Muscle of arm (tissue), 12 donors: ENCODE results near the gene SUB1. TPM values are rescaled to one million over a fixed set of nuclear protein-coding genes. Genes with fewer than 3 reads are reported as not detected.
"Not testable (repeated sequence)": the region's sequence is repeated elsewhere in the genome, so short reads cannot be mapped to it uniquely, and the experiment has no call there.

ENCODE experiments used
- DNase-seq: peaks from one replicate; pipeline ENCODE4 v3.0.0-alpha.2; 2013
- polyA plus RNA-seq, 12 donors: library from polyadenylated mRNA; unstranded; fragments of 120-200 nt; gene quantifications; one replicate each; pipeline ENCODE4 v1.2.1, GENCODE V29; 2013; ENCODE audit not compliant: insufficient read length in 12 of 12

The SUB1 gene
- polyA plus RNA-seq, 12 donors = 234 to 383 (median 317) TPM; not detected in 1

DNA sequence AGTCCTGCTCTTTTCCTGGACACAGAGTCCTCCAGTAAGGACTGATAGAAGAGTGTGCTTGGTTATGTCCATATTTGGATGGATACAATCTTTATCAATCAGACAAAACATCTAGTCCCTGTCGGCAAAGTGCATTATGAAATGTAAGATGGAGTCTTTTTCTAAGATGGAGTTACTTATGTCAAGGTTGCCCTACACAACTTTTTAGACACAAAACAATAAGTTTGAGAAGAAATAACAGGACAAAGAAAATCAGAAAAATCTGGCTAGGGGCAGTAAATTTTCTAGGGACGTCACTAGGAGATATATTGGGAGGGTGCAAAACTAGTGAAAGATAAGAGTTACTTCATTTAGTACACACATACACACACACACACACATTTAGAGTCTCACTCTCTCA, 23.3 kb upstream of the SUB1 start:
- DNase-seq = no peak

DNA sequence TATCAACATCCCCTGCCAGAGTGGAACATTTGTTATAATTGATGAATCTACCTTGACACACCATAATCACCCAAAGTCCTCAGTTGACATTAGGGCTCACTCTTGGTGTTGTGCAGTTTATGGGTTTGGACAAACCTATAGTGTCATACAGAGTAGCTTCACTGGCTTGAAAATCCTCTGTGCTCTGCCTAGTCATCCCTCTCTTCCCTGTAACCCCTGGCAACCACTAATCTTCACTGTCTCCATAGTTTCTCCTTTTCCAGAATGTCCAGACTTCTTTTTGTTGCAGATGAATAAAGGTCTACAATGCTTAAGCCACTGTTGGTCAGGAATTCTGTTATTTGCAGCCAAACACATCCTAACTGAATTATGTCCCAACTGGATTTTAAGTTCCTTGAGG, 22.5 kb upstream of the SUB1 start:
- DNase-seq = no peak

DNA sequence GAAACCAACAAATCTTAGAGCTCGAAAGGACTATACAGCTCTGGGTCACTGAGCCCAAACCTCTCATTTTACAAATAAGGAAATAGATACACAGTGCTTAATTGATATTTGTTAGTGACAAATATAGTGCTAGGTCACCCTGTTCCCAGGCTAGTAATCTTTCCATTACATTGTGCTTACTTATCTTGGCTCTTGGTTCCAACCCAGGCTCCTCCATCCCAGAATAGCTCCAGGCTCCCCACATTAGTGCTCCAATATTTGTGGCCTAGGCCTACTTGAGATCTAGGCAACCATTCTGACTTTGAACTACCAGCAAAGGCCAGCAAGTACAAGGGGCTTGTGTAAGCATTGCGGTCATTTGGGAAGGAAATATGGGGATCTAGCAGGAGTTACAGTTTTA, 21.7 kb upstream of the SUB1 start:
- DNase-seq = no peak

DNA sequence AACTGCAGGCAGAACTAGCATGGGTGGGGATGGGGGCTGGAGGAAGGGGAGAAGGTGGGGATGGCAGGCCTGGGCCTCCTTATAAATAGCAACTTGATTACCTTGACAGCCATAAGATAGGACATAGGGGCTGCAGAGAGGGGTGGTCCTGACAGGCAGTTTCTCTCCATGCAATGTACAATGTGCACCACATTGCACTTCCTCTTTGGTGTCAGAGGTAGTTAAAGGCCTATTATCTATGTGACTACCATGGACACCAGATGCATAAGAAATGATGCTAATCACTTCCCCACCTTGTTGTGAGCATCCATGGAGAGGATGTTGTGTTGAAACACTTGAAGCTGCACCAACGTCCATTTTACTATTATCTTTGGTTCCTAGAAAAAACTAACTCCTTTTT, 20.2 kb upstream of the SUB1 start:
- DNase-seq = no peak

DNA sequence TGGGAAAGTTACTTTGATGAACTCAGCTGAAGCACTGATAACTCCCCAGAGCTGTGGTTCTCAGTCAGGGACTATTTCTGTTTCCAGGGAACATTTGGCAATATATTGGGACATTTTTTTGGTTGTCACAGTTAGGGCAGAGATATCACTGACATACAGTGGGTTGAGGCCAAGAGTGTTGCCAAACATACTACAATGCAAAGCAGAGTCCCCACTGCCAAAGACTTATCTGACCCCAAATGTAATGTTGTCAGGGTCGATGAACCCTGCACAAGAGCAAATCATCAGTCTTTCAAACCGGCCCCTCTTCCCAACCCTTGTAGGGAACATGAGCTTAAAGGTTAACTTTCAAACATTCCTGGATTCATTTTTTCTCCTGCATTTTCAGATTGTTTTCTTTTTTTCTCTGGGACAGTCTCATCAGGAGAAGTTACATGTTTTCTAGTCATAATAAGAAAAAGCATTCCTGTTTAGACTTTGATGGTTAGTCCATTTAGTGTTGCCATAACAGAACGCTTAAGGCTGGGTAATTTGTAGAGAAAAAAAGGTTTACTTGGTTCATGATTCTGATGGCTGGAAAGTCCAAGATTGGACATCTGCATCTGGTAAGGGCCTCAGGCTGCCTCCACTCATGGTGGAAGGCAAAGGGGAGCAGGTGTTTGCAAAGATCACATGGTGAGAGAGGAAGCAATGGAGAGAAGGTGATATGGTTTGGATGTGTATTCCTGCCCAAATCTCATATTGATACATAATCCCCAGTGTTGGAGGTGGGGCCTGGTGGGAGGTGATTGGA, 18.8 kb upstream of the SUB1 start:
- DNase-seq = no peak

DNA sequence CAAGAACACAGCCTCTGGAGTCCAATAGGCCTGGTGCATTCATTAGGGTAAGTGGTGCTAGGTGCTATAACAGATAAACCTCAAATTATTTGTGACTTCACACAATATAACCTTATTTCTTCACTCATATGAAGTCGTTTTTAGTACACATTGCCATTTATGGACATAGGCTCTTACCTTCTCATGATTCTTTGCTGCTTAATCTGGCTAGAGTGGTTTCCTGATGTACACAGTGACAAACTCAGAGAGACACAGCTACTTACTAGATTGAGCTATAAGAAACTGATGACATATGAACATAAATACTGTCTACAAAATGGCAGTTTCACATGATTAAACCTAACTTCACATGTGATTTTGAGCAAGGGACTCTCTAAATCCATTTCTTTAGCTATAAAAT, 14.2 kb upstream of the SUB1 start:
- DNase-seq = no peak

DNA sequence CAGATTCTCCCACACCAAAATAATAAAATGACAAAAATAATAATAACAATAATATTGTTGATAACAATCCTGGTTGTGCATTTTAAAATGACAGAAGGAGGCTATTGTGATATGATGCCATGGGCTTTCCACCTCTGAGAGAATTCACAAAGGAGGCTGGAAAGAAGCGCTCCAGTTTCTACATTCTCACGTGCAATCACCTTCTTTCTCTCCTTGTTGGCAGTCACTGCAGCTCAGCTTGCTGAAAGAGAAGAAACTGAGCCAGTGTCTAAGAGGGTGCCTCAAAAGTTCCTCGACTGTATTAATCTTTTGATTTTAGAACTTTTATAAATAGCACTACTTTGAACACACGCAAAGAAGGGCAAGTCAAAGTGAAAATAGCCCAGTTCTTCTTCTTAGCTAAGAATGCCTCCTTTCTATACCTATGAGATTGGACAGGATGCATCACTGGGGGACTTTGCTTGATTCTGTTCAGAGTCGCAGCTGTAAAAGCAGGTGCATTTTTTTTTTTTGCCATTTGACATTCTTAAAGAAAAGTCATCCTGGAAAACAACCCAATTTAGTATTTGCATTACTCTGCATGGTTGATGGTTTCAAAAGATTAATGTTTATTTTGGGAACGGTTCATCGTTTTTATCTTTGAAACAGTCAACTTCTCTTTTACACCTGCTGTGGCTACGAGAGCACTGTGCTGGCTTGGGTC, 12.4 kb upstream of the SUB1 start:
- DNase-seq = no peak

DNA sequence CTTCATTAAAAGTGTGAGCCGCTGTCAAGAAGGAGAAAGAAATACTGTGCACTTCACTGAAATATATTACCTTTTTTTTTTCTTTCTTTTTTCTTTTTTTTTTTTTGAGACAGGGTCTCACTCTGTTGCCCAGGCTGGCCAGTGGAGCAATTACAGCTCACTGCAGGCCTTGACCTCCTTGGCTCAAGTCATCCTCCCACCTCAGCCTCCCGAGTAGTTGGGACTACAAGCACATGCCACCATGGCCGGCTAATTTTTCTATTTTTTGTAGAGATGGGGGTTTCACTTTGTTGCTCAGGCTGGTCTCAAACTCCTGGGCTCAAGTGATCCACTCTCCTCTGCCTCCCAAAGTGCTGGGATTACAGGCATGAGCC, 11.9 kb upstream of the SUB1 start:
- DNase-seq = not testable (repeated sequence)

DNA sequence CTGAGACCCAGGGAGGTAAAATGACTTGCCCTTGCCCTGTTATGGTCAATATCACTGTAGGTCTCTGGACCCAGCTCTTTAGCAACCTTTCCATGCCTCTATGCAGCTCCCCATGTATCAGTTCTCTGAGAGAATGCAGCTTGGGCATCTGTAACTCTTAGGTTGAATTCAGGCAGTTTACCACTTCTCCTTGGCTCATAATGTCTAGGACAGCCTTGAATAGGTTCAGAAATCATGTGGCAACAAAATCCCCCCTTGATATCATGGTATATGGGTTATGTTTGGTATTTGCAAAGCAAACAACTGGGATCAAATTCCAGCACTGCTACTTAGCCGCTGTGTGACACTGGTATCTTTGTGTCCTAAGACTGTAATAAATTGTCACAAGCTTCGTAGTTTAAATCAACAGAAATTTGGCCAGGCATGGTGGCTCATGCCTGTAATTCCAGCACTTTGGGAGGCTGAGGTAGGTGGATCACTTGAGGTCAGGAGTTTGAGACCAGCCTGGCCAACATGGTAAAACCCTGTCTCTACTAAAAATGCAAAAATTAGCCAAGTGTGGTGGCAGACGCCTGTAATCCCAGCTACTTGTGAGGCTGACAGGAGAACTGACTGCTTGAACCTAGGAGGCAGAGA, 10.7 kb upstream of the SUB1 start:
- no peak for DNase-seq

DNA sequence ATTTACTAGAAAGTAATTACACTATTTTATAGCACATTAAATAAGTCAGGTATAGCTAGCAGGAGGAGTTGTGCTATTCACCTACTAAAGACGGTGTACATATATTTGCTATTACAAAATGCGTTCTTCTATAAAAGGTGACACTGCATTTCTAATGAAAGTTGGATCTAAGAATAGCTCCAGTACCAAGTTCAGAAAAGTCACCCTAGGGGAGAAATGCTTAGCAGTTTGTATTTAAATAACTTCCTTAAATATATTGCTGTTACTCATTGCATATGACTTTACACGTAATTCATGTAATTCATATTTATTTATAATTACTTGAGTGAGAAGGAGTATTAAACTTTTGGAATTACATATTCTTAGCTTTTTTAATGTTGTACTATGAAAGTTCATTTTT, 7.0 kb upstream of the SUB1 start:
- DNase-seq = no peak

DNA sequence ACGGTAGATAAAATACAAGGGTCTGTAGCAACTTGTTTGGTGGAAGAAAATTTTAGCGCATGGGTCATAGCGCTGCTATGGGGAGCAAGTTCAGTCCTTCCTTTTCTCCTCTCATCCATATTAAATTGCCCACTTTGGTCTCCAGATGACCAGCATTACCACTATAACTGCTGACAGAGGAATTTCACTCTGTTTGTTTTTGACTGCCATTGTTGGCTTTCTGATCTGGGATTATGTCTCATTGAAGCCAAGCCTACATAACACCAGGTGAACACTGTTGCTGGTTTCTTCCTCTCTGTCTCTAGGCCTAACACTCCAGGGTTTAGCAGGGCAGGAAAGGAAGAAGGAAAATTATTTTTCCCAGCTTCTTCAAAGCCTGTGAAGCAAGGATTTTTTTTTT, 6.6 kb upstream of the SUB1 start:
- no peak for DNase-seq

DNA sequence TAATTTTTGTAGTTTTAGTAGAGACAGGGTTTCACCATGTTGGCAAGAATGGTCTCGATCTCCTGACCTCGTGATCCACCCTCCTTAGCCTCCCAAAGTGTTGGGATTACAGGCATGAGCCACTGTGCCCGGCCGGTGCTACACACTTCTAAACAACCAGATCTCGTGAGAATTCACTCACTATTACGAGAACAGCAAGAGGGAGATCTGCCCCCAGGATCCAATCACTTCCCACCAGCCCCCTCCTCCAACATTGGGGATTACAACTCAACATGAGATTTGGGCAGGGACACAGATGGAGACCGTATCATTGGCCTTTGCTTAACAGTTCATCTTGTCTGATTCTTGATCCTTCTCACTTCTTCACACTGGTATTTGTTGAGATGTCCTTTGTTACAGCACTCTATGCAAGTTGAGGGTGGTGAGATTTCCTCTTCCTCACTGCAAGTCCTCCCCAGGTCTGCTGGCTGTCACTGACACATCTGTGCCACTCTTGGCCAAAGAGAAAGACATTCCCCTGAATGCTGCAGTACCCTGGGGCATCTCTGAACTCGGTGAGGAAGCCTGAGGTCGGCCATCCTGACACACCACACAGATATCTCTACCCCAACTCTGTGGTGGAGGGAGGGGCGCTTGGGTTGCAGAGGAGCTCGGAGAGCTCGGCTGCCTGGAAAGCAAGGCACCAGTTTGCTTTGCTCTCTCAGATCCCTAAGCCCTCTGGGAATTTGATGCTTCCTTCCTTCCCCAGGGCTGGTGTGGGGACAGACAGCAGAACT, 4.2 kb upstream of the SUB1 start:
- DNase-seq = no peak

DNA sequence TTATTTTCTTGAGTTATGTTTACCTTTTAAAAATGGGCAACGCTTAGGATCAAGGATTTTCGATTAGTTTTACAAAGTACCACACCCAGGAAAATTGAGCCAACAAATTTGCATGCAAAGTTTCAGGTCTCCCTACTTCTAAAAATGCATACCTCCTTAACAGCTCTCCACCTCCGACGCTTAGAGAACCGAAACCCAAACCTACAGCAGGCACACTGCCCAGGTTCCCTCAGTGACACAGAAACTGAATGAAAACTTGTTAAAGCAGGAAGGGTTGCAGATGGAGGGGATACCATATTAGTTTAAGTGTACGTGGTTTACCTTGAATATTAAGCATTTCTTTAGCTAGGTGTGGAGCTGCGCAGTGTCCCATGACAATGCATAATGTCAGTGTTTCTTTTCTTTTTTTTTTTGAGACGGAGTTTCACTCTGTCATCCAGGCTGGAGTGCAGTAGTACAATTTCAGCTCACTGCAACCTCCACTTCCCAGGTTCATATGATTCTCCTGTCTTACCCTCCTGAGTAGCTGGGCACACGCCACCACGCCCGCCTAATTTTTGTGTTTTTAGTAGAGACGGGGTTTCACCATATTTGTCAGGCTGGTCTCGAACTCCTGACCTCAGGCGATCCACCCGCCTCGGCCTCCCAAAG, 1.6 kb upstream of the SUB1 start:
- no peak for DNase-seq

DNA sequence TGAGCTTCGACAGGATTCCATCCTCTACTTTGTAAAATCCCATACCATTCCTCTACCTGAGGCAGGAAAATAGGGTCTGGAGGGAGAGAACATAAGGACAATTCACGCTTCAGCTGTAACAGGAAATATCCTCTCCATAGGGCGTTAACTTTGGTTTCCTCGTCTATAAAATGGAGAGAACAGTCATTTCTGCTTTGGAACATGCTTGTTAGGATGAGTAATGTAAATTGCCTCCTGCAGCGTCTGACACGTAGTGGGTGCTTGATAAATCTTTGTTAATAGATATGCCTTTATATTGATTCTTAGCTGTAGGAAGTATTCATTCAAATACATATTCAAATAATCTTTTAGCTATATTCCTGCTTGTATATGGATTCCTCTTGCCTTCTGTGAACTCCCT, 711 bp upstream of the SUB1 start:
- DNase-seq = no peak

DNA sequence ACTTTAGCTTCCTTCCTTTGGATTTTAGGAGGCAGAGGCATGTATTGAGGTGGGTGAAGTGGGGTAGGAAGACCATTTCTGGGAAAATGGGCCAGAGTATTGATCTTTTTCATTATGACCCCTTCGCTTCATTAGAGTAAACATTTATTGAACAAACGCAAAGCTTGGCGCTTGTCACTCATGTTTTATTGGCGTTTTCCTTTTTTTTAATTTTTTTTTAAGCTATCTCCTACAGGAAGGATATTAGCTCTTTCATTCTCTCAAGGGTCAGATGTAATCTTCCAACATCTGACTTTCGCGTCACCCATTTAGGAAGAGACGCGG, 273 bp upstream of the SUB1 start:
- no peak for DNase-seq

DNA sequence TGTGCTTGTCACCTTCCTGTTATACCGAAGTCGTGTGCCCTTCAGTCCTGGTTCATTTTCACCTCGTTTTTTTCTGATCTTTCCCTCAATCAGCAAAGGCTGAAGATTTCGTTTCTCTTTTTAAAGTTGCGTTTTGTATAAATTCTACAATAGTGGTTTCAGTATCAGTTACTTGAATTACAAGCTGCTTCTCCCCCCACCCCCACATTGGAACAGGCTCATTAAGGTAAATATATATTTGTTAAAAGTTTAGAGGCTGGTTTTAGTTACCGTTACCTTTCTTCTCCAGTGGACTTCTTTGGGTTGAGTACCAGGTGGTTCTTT, 881 bp downstream of the SUB1 start:
- no peak for DNase-seq

DNA sequence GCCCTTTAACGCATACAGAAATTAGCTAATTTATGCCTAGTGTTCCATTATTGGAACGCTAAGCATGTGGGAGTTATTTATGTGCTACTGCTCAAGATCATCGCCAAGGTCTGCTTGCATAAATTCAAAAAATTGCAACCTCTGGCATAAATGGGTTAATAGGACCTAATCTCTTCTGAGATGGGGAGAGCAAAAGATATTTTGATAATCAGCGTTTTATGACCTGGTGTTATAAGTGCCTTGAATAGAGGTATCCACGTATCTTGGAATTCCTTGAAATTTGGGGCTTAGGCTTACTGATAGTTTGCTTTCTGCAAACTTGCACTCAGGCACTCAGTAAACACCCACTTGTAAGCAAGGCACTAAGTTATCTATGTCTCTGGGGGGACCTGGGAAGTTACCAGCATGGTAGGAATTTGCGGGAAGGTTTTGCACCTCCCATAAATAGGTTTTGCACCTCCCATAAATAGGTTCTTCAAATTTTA, 1.8 kb downstream of the SUB1 start:
- DNase-seq = no peak

DNA sequence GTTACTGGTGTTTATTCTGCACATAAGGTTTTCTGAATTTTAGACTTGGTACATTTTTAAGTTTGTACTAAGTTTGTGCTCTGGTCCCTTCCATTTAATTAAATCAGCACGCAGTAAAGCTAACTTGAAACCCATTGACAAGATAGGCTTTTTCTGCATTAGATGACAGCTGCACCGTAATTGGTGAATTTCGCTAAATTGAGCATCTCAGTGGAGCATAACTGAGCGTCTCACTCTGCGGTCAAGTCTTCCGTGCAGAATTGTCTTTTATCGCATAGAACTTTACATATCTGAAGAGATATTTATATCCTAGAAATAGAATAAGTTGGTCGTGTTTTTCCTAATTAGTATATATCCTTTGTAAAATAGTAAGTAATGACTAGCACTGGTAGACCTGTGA, 4.1 kb downstream of the SUB1 start:
- DNase-seq = no peak

DNA sequence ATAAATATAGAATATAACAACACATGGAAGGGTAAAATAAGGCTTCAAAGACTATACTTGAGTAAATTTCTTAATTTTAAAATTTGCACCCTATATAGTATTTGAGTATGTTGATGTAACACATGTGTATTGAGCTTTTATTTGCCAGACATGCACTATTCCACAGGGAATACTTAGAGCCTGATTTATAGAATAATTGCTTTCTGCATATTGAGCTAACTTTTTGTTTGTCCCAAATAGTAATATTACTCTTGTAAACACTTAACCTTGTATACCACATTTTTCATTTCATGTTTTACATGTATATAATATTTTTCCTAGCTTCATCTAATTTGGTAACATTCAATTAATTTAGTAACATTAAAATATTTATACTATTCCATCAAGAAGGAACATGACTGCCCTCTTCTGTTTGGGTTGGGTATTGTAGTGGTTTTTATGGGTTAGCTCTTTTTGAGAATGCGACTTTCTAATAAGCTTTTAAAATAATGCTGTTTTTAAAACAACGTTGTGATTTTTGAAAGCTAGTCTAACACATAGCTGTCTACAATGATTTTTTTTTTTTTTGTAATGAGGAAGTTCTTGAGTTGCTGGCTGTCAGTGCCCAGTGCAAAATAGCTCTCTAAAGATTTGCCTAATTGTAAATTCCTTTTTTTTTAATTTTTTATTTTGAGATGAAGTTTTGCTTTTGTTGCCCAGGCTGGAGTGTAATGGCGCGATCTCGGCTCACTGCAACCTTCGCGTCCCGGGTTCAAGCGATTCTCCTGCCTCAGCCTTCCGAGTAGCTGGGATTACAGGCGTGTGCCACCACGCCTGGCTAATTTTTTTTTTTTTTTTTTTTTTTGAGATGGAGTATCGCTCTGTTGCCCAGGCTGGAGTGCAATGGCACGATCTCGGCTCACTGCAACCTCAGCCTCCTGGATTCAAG, 4.8 kb downstream of the SUB1 start:
- DNase-seq = peak; percentile 76

DNA sequence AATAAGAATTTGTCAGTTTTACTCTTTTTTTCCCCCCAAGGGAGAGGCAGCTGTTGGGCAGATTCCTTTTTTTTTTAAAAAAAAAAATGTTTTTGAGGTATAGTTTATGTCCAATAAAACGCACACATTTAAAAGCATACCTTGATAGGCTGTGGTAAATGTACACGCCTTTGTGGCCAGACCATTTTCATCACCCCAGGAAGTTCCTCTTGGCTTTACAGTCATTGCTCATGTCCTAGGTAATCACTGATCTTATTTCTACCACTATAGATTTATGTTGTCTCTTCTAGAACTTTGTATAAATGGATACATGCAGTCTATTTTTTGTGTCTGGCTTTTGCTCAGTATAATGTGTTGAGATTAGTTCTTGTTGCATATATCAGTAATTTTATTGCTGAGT, 9.8 kb downstream of the SUB1 start:
- DNase-seq = no peak

DNA sequence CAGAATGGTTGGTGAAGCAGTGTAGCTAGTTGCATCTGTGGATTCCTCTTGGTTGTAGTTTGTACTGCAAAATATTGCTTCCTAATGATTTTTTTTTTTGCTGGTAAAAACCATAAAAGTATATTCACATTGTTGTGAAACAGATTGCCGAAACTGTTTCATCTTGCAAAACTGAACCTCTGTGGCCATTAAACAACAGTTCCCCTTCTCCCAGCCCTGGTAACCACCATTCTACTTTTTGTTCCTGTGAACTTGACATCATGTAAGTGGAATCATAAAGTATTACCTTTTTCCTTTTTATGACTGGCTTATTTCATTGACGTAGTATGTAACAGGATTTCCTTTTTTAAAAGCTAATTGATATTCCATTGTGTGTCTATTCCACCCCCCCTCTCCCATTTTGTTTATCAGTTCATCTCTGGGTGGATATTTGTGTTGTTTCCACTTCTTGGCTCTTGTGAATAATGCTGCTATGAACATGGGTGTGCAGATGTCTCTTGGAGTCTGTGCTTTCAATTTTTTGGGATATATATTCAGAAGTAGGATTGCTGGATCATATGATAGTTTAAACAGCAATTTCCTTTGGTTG, 11.8 kb downstream of the SUB1 start:
- no peak for DNase-seq
